Activated CD8-positive, alpha-beta memory T cell treated with anti-CD3 and anti-CD28 coated beads, Interleukin-2, amount 50 U/mL, for 1 hour (primary cell): ENCODE data around the gene ANKRD55.
"Not testable (repeated sequence)": the region's sequence is repeated elsewhere in the genome, so short reads cannot be mapped to it uniquely, and the experiment has no call there.

Source experiments
- DNase-seq: peaks from one replicate; pipeline ENCODE4 v3.0.0-alpha.2; 2020; ENCODE audit errors: extremely low read depth

The ANKRD55 gene

GRCh38 chr5:56102207-56102606, 130.9 kb downstream of the ANKRD55 start:
- DNase-seq = not testable (repeated sequence)

- DNase-seq = no peak
These were observed 131.9 kb downstream of the ANKRD55 start for GRCh38 chr5:56101180-56101579.

GRCh38 chr5:56100439-56101176, 132.5 kb downstream of the ANKRD55 start:
- DNase-seq = no peak

GRCh38 chr5:56099346-56099745, 133.8 kb downstream of the ANKRD55 start:
- DNase-seq = no peak

- no peak for DNase-seq
These were observed 136.1 kb downstream of the ANKRD55 start for GRCh38 chr5:56097055-56097454.

- DNase-seq = no peak
These were observed 137.5 kb downstream of the ANKRD55 start for GRCh38 chr5:56095579-56096102.

GRCh38 chr5:56094579-56095361, 138.4 kb downstream of the ANKRD55 start:
- no peak for DNase-seq

- DNase-seq = no peak
These were observed 139.2 kb downstream of the ANKRD55 start for GRCh38 chr5:56093970-56094369.

- DNase-seq = no peak
These were observed 141.0 kb downstream of the ANKRD55 start for GRCh38 chr5:56092115-56092514.

- DNase-seq = no peak
These were observed 141.5 kb downstream of the ANKRD55 start for GRCh38 chr5:56091664-56092063.

GRCh38 chr5:56090793-56091460, 142.2 kb downstream of the ANKRD55 start:
- DNase-seq = no peak

- no peak for DNase-seq
These were observed 143.9 kb downstream of the ANKRD55 start for GRCh38 chr5:56088967-56089829.

- DNase-seq = no peak
These were observed 144.6 kb downstream of the ANKRD55 start for GRCh38 chr5:56088431-56088949.

- no peak for DNase-seq
These were observed 147.9 kb downstream of the ANKRD55 start for GRCh38 chr5:56085193-56085592.

GRCh38 chr5:56083286-56083854, 149.8 kb downstream of the ANKRD55 start:
- DNase-seq = no peak

- DNase-seq = not testable (repeated sequence)
These were observed 152.0 kb downstream of the ANKRD55 start for GRCh38 chr5:56081053-56081642.

GRCh38 chr5:56080375-56081052, 152.6 kb downstream of the ANKRD55 start:
- no peak for DNase-seq

GRCh38 chr5:56079157-56079500, 154.0 kb downstream of the ANKRD55 start:
- DNase-seq = not testable (repeated sequence)

- DNase-seq = no peak
These were observed 154.6 kb downstream of the ANKRD55 start for GRCh38 chr5:56078278-56079156.
